GM19238 (cell line): Measurements from ENCODE around the gene CTCFL.
A peak's percentile ranks its signal among the peaks of the same experiment; 100 is the strongest.
"Not testable (repeated sequence)": the region's sequence is repeated elsewhere in the genome, so short reads cannot be mapped to it uniquely, and the experiment has no call there.

Experiments used
- DNase-seq: peaks from one replicate; pipeline ENCODE4 v3.0.0; 2011; ENCODE audit warnings: low spot score; ENCODE audit not compliant: insufficient read length

CTCFL gene

DNA sequence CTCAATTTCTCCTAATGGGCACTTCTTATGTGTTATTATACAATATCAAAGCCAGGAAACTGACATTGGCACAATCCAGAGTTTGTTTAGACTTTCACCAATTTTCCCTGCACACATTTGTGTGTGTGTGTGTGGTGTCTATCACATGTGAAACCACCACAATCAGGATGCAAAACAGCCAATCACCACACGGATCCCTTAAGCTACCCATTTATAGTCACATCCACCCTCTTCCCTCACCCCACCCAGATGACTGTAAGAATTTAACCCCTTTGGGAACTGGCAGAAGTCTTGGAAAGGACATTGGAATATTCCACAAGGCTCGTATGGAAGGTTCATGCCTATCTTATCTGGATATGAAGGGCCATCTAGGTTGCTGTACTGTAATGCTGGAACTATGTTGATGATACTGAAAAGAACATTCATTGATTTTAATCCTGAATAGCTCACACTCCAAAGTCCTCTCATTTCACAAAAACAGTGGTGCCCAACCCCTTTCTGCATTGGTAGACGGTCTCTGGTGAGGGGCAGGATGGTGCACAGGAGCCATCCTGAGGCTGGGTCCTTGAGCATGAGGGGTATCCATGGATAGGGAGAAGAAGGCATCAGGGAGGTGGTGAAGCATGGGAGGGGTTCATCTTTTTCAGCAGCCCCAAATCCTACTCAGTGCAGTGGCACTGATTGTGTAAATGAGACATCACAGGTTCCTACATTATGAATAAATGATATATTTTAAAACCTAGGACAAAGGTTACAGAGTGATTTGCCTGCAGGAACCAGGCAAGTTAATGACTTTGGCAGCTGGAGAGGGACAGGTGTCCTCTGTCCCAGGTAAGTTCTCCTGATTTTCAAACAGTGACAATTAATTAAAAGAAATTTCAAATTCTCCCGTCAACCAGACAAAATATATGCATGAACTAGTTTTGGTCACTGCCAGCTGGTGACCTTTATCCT lies 12.1 kb upstream of the CTCFL start:
- no peak for DNase-seq

DNA sequence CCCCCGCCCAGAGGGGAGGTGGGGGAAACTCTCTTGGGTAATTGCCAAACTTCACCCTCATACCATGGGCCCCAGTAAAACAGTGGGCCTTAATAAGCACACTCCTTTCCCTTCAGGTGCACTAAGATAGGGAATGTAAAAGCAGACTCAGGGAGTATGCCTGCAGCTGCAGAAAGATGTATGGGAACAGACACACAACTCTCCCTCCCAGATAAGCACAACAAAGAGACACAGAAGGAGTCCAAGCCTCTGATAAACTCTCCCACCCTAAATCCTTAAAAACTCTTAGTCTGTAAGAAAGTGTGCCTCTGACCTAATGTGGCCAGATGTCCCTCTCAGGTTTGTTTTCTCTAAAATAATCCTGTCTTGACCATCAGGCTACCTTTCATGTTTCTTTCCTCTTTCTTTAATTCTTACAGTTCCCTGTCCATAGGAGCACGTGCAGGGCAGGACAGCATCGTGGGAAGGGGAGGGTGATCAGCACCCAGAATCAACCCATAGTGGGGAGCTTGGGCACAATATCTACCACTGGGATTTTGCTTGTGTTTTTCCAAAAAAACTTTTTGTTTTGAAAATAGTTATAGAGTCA lies 11.3 kb upstream of the CTCFL start:
- DNase-seq, result no peak

GRCh38 chr20:57535297-57535696 lies 10.4 kb upstream of the CTCFL start:
- no peak for DNase-seq

- no peak for DNase-seq
Measured at GRCh38 chr20:57532104-57532503, 7.2 kb upstream of the CTCFL start.

DNA sequence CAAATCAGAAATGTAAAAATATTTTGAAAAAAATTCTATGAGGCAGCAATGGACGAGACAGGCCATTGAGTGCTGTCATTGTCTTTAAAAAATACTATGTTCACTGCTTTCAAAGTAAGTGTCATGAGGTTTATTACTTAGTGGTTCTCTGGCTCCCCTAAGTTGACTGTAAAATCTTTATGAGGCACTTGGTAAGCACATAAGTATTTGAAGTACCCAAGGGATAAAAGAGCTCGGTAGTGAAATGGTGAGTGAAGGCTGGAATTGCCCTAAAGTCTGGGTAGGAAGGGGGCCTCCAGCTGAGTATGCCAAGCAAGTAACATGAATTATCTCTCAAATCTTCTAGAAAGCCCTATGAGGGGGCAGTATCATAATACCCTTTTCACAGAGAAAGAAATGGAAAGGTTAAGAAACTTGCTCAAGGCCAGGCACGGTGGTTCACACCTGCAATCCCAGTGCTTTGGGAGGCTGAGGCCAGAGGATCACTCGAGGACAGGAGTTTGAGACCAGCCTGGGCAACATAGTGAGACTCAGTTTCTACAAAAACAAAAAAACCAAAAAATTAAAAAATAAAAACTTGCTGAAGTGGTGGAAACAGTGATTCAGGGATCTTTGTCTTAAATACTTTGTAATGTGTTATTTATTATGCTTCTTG lies 5.5 kb upstream of the CTCFL start:
- DNase-seq, result no peak

- DNase-seq, result no peak
Measured at GRCh38 chr20:57529810-57530209, 4.9 kb upstream of the CTCFL start.

DNA sequence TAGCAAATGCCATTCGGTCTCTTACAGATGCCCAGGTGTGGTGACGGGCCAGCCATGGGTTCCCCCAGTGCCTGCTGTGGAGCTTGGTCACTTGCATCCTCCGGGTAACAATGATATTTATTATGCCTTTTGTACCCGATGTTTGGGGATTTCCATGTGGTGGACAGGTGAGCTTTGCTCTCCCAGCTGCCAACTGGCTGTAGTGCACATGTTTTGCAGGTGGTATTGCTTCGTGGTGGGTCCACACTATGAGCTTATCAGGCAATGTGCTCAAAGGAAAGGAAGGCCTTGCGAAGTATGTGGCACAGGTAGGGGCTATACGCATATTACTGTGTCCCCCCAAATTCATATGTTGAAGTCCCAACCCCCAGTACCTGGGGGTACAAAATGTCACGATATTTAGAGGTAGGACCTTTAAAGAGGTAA lies 4.2 kb upstream of the CTCFL start:
- DNase-seq, result no peak

- DNase-seq, result no peak
Measured at GRCh38 chr20:57528148-57528547, 3.2 kb upstream of the CTCFL start.

GRCh38 chr20:57527728-57528127 lies 2.8 kb upstream of the CTCFL start:
- DNase-seq, result no peak

DNA sequence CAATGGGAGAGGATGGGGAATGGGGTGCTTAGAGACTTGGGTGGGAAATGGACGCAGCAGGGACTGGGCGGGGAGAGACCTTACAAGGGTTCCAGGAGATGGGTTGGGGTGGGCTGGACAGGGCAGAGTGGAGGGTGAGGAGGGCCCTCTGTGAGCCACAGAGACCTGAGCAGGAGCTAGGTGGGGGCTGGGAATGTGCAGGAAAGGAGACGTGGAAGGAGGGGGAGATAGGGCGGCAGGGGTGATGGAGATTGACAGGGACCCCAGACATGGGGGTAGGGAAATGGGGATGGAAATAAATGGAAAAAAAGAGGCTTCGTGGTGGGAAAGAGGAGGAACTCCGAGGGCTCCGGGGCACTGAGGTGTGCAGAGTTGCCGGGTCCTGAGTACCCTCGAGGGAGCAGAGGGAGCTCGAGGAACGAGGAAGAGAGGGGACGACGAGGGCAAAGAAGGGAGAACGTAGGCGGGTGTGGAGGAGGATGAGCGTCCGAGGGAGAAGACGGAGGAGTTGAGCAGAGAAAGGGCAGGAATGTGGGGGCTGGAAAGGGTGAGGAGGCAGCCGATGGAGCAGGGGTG lies 2.0 kb upstream of the CTCFL start:
- no peak for DNase-seq

DNA sequence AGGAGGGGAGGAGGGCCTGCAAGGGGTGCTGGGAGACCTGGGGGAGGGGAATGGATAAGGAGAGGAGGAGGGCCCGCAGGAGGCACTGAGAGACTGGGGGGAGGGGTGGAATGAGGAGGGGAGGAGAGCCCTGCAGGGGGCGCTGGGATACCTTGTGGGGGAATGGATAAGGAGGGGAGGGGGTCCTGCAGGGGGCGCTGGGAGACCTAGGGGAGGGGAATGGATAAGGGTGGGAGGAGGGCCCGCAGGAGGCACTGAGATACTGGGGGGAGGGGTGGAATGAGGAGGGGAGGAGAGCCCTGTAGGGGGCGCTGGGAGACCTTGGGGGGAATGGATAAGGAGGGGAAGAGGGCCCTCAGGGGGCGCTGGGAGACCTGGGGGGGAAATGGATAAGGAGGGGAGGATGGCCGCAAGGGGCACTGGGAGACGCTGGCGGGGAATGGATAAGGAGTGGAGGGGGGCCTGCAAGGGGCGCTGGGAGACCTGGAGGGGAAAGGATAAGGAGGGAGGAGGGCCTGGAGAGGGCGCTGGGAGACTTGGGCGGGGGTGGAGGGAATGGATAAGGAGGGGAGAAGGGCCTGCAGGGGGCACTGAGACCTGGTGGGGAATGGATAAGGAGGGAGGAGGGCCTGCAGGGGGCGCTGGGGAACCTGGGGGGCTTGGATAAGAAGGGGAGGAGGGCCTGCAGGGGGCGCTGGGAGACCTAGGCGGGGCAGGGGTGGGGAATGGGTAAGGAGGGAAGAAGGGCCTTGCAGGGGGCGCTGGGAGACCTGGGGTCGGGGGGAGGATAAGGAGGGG lies 1.3 kb upstream of the CTCFL start:
- no peak for DNase-seq

DNA sequence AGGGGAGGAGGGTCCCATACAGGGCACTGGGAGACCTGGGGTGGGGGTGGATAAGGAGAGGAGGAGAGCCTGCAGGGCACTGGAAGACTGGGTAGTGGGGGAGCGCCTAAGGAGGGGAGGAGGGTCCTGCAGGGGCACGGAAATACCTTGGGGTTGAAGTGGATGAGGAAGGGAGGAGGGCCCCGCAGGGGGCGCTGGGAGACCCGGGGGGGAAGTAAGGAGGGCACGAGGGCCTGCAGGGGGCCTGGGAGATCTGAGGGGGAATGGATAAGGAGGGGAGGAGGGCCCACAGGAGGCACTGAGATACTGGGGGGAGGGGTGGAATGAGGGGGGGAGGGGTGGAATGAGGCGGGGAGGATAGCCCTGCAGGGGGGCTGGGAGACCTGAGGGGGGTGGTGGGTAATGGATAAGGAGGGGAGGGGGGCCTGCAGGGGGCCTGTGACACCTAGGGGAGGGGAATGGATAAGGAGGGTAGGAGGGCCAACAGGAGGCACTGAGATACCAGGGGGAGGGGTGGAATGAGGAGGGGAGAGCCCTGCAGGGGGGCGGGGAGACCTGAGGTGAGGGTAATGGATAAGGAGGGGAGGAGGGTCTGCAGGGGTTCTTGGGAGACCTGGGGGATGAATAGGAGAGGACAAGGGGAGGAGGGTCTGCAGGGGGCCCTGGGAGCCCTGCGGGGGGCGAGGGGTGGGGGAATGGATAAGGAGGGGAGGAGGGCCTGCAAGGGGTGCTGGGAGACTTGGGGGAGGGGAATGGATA lies 567 bp upstream of the CTCFL start:
- no peak for DNase-seq

DNA sequence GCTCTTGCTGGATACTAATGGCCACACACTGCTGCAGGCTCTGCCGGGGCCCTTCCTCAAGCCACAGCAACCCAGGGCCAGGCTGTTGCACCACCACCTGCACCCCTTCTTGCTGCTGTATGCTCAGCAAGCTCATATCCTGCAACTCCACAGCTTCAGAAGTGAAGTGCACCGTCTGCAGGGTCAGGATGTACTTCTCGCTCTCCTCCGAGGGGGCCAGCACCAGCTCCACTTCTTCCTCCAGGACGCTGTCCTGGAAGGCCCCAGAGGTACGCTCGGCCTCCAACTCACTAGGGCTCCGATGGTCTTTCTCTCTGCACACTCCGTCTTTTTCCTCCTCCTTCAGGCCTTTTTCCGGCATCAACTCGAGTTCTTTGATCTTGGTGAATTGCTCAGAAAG lies 1.2 kb downstream of the CTCFL start:
- no peak for DNase-seq

- DNase-seq, result no peak
Measured at GRCh38 chr20:57522380-57523140, 2.4 kb downstream of the CTCFL start.

DNA sequence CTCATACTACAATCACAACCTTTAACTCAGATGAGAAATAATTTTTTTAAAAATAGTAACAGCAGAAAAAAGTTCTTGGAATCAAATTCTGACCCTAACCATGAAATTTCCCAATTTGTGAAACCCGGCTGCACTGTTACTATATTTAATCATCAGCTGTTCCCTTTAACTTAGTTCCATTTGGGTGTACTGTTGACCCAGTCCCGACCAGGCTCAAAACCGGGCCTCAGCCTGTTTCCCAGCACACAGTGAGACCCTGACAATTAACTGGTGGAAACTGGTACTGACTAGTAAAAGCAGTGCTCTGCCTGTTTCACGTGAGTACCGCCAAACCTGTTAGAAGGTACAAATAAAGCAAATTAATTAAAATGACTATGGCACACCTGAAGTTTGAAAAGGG lies 7.0 kb downstream of the CTCFL start:
- no peak for DNase-seq

DNA sequence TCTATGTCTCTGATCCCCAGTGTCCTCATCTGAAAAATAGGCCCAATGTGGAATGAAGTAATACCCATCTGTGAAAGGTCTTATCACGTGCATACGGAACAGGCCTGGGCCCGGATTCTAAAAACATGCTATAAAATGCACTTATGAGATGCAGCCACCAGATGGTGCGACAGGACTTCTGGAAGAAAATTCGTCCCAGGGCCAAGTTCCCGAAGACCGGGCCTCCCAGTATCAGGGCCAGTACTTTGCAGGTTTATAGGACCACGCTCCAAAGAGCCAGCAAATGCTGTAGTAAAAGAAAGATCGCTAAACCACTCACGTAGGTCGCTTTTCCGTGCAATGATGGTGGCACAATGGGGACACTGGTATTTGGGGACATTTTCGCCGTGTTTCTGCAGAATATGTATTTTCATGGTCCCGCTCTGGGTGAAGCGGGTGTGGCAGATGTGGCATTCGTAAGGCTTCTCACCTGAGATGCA lies 10.6 kb downstream of the CTCFL start:
- peak; percentile 32 for DNase-seq

DNA sequence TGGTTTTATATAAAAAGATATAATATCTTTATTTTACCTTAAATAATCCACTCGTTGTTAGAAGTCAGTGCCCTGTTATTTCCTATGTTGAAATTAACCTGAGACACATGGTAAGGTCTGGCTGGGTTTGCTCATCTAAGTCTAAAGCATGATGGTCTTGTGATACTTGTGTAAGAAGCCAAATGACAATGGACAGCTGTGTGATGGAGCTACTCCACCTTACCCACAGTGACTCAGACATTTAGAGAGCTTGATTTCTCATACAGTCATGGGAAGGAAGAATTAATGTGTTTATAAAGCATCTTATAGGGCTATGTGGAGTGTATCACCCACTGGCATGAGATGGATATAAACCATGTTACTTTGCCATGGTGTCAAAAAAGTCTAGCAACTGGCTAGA lies 11.7 kb downstream of the CTCFL start:
- DNase-seq, result no peak

- DNase-seq, result no peak
Measured at GRCh38 chr20:57512432-57512831, 12.5 kb downstream of the CTCFL start.

DNA sequence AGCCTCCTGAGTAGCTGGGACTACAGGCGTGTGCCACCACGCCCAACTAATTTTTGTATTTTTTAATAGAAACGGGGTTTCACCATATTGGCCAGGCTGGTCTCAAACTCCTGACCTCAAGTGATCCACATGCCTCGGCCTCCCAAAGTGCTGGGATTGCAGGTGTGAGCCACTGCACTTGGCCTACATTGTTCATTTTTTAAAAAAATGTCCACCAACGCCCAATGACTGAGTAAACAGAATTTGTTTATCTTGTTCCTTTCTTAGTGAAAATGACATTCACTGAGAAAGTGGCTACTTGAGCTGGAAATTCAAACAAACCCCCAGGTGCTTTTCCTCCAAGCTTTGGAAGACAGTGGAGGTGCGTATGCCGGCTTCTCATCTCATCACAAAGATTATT lies 13.2 kb downstream of the CTCFL start:
- DNase-seq, result not testable (repeated sequence)
